Epithelial cell of esophagus (primary cell): ENCODE data around the gene ELK4.
A peak's percentile ranks its signal among the peaks of the same experiment; 100 is the strongest.

ENCODE experiments used
- DNase-seq: peaks from one replicate; pipeline ENCODE4 v3.0.0; 2010; ENCODE audit warnings: low read depth
- H3K4me3 ChIP-seq: 2 replicates; pipeline ENCODE4 v1.5.1; 2011; ENCODE audit warnings: mild to moderate bottlenecking, low read length, control low read depth
- CTCF ChIP-seq: IDR thresholded peaks from 2 replicates; pipeline ENCODE4 v1.5.1; 2011; ENCODE audit warnings: low read depth, mild to moderate bottlenecking, low read length, control low read depth, inconsistent platforms; ENCODE audit not compliant: insufficient read depth; ENCODE audit errors: missing control alignments

ELK4 gene

GRCh38 chr1:205615789-205616188, 16.0 kb downstream of the ELK4 start:
- no peak for TF ChIP-seq CTCF
- DNase-seq, result peak; percentile 52
- H3K4me3 ChIP-seq, result no peak overlapping the region

- no peak for DNase-seq
- no peak overlapping the region for H3K4me3 ChIP-seq
- TF ChIP-seq CTCF, result no peak
Observed at GRCh38 chr1:205613854-205614412, 17.9 kb downstream of the ELK4 start.

GRCh38 chr1:205612556-205612955, 19.3 kb downstream of the ELK4 start:
- DNase-seq, result no peak
- no peak for TF ChIP-seq CTCF
- H3K4me3 ChIP-seq, result no peak overlapping the region

- no peak for DNase-seq
- TF ChIP-seq CTCF, result no peak
Observed at GRCh38 chr1:205612104-205612503, 19.7 kb downstream of the ELK4 start.

GRCh38 chr1:205610901-205611466, 20.8 kb downstream of the ELK4 start:
- no peak overlapping the region for H3K4me3 ChIP-seq
- no peak for DNase-seq
- TF ChIP-seq CTCF, result no peak

More at GRCh38 chr1:205612104-205612503, 19.7 kb downstream of the ELK4 start:
- no peak overlapping the region for H3K4me3 ChIP-seq

GRCh38 chr1:205610036-205610435, 21.8 kb downstream of the ELK4 start:
- no peak for DNase-seq
- TF ChIP-seq CTCF, result no peak
- H3K4me3 ChIP-seq, result no peak overlapping the region

GRCh38 chr1:205604825-205605505, 26.8 kb downstream of the ELK4 start:
- no peak for DNase-seq
- H3K4me3 ChIP-seq, result no peak overlapping the region
- no peak for TF ChIP-seq CTCF
